GM21390 (cell line): ENCODE data around the gene CGB2.
"Not testable (repeated sequence)": the region's sequence is repeated elsewhere in the genome, so short reads cannot be mapped to it uniquely, and the experiment has no call there.

Source experiments
- ATAC-seq: cut with Tn5 transposase; IDR thresholded peaks from one replicate; pipeline ENCODE4 v1.9.1; 2021; ENCODE audit not compliant: unreplicated experiment

The CGB2 gene

DNA sequence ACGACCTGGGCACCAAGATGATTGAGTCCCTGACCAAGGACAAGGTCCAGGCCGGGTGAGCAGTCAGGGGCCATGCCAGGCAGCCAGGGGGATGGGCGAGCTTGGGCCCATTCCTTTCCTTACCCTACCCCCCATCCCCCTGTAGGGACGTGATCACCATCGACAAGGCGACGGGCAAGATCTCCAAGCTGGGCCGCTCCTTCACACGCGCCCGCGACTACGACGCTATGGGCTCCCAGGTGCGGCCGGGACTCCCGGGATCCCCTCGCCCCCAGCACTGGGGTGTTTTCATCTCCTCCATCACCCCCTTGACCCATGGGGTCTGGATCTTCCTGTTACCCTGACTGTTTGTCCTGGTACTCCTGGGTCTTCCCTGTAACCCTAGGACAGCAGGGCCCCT, 21.9 kb upstream of the CGB2 start:
- no peak for ATAC-seq

DNA sequence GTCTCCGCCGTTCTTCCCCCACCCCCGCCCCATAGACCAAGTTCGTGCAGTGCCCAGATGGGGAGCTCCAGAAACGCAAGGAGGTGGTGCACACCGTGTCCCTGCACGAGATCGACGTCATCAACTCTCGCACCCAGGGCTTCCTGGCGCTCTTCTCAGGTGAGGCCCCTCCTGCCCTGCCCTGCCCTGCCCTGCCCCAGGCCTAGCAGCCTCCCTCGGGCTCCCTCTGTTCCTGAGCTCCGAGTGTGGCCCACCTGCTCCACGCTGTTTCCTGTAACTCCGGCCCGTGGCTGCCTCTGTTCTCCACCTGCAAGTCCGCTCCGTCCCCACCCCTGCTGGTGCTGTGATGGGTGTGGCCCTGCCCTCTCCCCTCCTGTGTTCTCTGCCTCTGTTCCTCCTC, 21.2 kb upstream of the CGB2 start:
- ATAC-seq, result no peak

DNA sequence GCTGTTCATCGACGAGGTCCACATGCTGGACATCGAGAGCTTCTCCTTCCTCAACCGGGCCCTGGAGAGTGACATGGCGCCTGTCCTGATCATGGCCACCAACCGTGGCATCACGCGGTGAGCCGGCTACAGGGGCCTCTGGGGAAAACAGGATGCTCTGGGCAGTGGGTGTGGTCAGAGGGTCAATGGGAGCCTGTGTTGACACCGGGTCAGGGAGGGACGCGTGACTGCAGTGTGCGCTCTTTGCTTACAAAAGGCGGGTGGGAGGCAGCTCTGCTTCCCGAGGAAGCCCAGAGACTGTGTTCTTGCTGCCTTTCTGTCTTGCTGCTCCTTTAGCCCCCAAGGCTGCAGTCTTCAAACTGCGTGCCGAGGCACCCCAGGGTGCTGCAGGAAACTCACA, 20.5 kb upstream of the CGB2 start:
- ATAC-seq, result no peak

DNA sequence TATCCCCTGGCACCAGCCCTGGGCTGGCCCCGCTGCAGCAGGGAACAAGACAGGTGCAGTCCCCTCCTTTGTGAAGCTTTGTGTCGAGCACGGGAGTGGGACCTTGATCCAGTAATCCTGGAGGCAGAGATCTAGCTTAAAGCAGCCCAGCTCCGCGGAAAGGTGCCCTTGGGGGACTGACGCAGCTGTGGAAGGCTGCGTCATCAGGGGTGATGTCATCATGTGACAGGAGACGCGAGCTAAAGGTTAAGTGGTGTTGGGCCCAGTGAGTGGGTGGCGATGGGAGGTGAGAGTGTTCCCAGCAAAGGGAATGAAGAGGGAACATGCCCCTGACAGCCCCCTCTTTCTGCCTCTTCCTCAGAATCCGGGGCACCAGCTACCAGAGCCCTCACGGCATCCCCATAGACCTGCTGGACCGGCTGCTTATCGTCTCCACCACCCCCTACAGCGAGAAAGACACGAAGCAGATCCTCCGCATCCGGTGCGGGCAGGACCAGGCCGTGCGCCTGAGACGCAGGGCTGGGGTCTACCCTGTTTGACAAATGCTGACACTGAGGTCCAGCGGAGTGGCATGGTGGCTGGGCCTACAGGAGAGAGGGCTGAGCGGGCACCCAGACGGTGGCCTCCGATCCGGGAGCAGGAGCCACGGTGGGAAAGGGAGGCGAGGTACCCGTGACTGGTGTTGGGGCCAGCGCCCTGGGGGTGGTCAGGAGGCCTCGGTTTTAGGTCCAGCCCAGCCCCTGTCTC, 17.4 kb upstream of the CGB2 start:
- ATAC-seq, result no peak

DNA sequence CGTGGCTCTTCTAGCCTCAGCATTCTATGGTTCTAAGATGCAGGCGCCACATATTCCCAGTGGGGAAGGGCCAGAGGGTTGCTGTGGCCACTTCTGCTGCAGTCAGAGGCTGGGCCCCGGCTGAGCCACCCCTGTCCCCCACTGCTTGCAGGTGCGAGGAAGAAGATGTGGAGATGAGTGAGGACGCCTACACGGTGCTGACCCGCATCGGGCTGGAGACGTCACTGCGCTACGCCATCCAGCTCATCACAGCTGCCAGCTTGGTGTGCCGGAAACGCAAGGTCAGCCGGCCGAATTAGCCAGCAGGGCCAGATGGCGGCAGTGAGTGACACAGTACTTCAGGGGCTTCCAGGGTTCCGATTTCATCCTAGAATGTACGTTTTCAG, 16.8 kb upstream of the CGB2 start:
- ATAC-seq, result no peak

DNA sequence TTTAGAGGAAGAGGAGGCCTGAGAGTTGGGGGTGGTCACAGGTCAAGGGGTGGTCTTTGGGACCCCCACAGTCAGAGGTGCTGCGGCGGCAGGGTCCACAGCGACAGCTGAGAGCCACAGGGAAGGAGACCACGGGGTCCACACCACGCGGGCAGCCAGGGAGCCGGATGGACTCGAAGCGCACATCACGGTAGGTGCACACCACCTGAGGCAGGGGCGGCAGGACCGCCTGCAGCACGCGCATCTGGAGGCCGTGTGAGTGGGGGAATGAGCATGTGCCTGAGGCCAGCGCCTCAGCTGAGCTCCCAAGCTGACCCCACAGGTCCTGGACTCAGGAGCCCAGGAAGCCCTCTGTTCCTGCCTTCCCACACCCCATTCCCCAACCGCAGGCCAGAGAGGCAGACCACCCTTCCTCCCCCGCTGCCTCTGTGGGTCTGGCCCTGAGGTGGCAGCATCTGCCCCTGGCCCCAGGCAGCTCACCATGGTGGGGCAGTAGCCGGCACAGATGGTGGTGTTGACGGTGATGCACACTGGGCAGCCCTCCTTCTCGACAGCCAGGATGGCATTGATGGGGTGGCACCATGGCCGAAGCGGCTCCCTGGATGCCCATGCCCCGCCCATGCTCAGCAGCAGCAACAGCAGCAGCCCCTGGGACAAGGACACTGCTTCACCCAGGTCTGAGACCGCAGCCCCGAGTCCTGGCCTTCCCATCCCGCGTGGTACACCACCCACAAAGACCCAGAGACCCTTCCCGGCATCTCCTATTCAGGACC, 15.4 kb upstream of the CGB2 start:
- ATAC-seq, result no peak

DNA sequence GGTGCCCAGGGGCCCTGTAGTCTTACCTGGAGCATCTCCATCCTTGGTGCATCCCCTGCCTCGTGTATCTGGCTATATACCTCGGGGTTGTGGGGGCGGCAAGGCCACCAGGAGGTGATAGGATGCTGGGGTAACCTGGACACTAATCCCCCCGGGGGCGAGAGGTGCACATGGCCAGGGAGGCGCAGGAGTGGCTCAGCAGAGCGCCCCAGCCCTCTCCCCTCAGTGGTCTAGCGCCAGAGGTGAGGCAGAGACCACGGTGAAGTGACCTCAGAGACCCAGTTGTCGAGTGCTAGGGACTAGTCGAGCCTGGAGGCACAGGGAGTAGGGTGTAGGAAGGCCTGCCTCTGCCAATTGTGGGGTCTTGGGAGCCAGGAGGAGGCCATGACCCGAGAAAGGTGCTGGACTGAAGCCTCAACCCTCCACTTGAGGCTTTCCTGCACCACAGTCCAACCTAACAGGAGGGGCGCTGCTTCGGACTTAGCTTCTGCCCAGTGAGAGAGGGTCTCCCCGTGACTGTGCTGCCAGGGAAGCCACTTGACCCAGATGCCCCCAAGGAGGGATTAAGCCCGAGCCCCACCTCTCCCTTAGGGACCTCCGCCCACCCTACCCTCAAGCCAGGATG, 14.5 kb upstream of the CGB2 start, which contains the start of gene LHB:
Gene LHB (minus strand): TSS at position 51 of the 625 bp plus-strand sequence. CDS start 10 bp downstream, at position 41.
- ATAC-seq, result no peak

DNA sequence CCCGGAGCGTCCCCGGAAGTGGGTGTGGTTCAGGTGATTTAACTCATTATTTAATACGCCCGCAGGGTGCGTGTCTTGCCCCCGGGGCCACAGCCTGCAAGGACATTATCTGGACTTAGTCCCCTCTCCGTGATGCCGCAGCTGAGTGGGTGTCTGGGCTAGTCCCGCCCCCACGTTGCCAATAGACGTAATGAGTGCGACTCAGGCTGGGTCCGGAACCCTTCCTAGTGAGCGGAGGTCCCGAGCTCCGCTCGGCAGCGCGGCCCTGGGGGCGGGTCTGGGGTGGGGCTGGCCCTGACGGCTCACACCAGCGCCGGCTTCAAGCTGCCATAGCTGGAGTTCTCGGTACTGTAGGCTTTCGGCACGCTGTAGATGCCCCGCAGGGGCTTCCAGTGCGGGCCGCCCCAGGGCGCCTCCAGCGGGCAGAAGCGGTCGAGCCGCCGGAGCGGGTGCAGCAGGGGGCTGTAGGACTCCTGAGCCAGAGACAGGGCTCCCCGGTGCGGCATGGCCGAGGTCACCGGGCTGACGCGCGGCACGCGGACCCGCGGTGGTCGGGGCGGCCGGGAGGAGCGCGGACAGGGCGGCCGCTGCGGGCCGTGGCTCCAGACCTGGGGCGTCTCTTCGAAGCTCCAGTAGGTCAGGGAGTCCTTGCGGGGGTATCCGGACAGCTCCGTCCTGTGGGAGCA, 13.9 kb upstream of the CGB2 start:
- ATAC-seq, result no peak

DNA sequence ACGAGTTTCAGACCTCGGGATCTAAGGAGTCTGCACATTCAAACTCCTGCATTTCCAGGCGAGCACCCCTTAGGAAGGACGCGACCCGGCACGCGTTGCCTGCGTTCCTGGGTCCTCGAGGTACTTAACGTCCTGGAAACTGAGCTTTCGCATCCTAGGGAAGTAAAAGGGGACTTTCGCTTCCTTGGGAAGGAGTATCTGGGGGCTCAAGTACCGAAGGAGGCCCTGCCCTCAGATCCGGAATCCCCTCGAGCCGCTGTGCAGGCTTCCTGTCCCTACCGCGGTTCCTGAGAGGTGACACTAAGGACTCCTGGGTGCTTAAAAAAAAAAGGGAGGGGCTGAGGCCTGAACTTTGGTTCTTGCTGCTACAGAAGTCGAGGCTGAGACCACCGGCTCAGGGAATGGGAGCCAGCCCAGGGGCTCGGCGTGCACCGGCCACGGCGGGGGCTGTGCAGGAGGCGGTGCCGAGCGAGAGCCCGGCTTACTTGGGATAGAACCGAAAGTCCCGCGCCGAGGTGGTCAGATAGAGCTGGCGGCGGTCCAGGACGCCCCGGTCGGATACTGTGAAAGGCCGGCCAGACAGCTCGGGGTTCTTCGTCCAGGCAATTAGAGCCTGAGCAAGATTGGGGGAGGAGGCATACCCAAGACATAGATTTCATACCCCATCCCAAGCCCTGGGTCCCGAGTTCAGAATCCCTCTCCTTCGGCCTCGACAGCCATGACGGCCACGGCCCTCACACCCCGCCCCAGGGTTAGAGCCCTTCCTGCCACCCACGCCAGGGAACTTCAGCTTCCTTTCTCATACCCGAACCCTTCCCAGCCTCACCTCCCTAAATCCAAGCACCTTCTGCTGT, 13.1 kb upstream of the CGB2 start:
- ATAC-seq, result not testable (repeated sequence)

DNA sequence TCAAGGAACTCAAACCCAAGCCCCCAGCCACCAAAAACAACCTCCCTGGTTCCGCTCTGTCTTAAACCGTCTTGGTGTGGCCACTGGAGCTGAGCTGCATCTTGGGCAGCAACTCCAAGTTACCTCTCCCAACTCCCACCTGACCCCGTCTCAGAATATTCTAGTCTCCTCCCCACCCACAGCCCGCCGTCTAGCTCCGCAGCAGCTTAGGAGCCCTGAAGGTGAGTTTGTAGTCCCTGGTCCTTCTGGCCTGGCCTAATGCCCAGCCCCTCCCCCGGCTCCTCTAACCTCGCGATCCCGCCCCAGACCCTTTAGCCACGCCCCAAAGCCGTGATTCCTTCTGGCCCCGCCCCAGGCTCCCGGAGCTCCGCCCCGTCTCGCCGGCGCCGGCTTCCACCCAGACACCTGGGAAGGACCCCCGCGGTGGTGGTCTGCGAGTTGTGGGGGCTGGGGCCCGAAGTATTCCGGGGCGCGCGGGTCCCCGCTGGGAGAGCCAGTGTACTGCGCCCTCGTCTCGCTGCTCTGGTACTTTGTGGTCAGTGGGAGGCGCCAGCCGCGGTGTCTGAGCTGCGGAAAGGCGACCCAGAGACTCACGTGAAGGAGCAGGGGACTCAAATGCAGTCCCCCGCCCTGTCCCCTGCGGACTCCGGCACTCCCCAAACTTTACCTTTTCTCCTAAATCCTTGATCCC, 12.3 kb upstream of the CGB2 start:
- ATAC-seq, result no peak

DNA sequence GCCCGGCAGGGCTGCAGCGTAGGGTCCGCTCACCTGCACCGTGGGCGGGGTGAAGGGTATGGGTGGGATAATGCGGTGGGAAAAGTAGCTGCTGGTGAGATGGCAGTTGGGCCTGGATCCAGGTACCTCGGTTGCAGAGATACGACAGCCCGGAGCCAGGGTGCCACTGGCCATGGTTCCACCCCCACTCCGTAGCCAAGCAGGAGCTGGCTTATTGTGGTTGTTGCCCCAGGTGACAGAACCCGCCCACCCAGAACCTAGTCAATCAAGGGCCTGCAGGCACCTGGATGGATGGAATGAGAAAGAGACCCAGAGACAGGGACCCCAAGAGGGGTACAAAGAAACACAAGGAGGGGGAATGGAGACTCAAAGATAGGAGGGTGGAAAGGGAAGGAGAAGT, 11.3 kb upstream of the CGB2 start:
- no peak for ATAC-seq

DNA sequence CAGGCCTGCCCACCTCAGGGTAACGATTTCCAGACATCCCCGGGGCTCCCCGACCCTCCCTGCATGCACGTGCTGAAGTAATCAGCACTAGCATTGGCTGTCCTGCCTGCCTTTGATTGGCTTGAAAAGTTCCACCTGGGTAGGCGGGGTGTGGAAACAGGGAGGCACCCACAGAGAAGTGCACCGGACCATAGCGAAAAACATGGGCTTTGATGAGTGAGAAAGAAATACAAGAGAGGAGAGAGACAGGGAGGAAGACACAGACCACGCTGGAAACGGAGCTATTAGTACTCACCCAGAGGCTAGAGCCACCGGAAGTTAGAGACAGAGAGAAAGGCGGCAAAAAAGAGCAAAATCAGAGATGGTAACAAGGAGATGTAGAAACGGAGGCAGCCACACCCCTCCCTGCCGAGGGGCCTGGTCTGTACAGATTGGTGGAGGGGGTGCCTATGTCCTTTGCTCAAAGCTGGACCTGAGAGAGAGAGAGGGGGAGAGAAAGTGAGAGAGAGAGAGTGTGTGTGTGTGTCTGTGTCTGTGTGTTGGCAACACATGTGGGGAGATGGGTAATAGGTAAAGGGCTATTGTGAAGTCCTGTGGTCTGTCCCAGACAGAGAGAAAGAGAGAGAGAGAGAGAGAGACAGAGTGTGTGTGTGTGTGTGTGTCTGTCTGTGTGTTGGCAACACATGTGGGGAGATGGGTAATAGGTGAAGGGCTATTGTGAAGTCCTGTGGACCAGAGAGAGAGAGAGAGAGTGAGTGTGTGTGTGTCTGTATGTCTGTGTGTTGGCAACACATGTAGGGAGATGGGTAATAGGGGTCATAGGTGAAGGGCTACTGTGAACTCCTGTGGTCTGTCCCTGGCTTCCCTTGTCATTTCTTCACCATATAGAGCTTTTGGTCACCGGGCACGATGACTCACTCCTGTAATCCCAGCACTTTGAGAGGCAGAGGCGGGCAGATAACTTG, 10.5 kb upstream of the CGB2 start:
- ATAC-seq, result no peak

DNA sequence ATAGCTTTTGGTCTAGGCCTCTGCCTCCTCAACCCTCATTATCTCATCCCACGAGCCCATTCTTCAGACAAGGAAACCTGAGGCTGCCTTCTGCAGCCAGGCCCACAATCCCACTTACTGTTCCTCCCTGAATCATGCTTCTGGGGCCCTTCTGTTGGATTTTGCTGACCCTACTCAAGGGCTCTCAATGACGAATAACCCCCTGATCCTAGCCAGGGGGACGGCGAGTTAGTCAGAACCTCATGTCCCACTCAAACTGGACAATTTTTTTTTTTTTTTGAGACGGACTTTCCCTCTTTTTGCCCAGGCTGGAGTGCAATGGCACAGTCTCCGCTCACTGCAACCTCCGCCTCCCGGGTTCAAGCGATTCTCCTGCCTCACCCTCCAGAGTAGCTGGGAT, 9.6 kb upstream of the CGB2 start:
- ATAC-seq, result no peak

DNA sequence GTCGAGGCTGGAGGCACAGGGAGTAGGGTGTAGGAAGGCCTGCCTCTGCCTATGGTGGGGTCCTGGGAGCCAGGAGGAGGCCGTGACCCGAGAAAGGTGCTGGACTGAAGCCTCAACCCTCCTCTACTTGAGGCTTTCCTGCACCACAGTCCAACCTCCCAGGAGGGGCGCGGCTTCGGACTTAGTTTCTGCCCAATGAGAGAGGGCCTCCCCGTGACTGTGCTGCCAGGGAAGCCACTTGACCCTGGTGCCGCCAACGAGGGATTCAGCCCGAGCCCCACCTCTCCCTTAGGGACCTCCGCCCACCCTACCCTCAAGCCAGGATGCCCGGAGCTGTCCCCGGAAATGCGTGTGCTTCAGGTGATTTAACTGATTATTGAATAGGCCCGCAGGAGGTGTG, 7.5 kb upstream of the CGB2 start, which contains the start of gene CGB3:
Gene CGB3 (minus strand): TSS at position 101 of the 400 bp plus-strand sequence. CDS start 362 bp downstream, outside the sequence.
- not testable (repeated sequence) for ATAC-seq

DNA sequence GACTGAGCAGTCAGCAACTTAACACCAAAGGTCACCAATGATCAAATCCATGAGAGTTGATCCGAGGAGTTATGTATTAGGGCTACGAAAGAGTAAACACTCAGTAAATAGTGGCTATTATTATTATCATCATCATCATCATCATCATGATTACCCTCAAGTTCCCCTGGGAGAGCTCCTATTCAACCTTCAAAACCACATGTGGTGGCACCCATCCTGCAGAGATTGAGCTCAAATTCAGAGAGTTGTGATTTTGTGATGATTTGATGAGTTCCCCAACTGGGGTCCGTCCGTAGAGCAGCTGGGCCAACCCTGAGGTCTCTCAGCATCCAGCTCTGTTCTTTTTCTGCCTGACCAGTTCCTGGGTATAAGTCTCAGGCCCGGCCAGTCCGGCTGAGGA, 6.6 kb upstream of the CGB2 start:
- ATAC-seq, result not testable (repeated sequence)

DNA sequence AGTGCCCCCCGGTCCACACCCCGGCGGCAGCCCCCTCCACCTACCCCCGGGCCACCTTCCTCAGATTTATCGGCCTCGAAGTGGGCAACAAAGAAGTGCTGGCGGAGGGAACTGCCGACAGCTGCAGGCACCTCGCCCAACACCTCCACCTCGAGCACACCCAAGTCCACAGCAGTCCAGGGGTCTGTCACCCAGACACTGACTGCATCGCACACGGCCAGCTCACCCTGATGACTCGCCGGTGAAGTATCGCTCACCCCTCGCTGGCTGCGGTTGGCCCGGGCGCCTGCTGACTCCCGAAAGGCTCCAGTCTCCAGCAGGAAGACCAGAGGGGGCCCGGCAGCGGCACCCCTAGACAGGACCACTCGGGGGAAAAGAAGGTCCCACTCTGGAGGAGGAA, 6.1 kb upstream of the CGB2 start:
- ATAC-seq, result not testable (repeated sequence)

DNA sequence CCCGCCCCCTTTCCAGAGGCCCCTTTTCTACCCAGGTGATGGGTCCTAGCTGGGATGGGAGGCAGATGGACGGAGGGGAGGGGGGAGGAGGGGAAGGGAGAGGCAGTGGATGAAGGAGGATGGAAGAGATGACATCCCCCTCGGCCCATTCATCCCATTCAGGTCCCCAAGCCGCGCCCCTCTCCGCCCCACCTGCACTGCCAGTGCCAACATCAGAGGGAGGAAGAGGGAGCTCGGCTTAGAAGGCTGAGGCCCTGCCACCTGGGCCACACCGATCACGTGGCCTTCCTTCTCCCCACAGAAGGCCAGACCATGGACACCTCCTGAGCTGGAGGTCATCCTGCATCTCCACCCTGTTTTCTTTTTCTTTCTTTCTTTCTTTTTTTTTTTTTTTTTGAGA, 3.0 kb upstream of the CGB2 start:
- not testable (repeated sequence) for ATAC-seq

DNA sequence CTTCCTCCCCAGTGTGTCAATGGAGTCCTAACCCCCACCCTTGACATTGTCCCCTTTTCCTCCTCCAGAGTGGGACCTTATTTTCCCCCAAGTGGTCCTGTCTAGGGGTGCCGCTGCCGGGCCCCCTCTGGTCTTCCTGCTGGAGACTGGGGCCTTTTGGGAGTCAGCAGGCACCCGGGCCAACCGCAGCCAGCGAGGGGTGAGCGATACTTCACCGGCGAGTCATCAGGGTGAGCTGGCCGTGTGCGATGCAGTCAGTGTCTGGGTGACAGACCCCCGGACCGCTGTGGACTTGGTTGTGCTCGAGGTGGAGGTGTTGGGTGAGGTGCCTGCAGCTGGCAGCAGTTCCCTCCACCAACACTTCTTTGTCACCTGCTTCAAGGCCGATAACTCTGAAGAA, 1.9 kb upstream of the CGB2 start:
- ATAC-seq, result not testable (repeated sequence)

DNA sequence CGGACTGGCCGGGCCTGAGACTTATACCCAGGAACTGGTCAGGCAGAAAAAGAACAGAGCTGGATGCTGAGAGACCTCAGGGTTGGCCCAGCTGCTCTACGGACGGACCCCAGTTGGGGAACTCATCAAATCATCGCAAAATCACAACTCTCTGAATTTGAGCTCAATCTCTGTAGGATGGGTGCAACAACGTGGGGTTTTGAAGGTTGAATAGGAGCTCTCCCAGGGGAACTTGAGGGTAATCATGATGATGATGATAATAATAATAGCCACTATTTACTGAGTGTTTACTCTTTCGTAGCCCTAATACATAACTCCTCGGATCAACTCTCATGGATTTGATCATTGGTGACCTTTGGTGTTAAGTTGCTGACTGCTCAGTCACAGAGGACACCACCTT, 1.4 kb upstream of the CGB2 start:
- not testable (repeated sequence) for ATAC-seq
